Endothelial cell (in vitro differentiated cells): ENCODE data around the gene DMXL2. TPM values are rescaled to one million over a fixed set of nuclear protein-coding genes. Genes with fewer than 3 reads are reported as not detected.
"Not testable (repeated sequence)": the region's sequence is repeated elsewhere in the genome, so short reads cannot be mapped to it uniquely, and the experiment has no call there.

Experiments used
- DNase-seq: peaks from one replicate; pipeline ENCODE4 v3.0.0; 2021; ENCODE audit warnings: low spot score
- H3K27ac Mint-ChIP-seq: one replicate; pipeline ENCODE4 v1.8.0; 2021; ENCODE audit warnings: mixed read lengths, inconsistent platforms; ENCODE audit not compliant: unreplicated experiment
- H3K27me3 Mint-ChIP-seq: one replicate; pipeline ENCODE4 v1.8.0; 2021; ENCODE audit warnings: mild to moderate bottlenecking, moderate library complexity, mixed read lengths, inconsistent platforms; ENCODE audit not compliant: unreplicated experiment
- H3K36me3 Mint-ChIP-seq: one replicate; pipeline ENCODE4 v1.8.0; 2021; ENCODE audit warnings: mild to moderate bottlenecking, low read depth, mixed read lengths, inconsistent platforms; ENCODE audit not compliant: unreplicated experiment
- H3K4me1 Mint-ChIP-seq: one replicate; pipeline ENCODE4 v1.8.0; 2021; ENCODE audit warnings: mild to moderate bottlenecking, mixed read lengths, inconsistent platforms; ENCODE audit not compliant: unreplicated experiment
- H3K4me3 Mint-ChIP-seq: one replicate; pipeline ENCODE4 v1.8.0; 2021; ENCODE audit warnings: mild to moderate bottlenecking, mixed read lengths, inconsistent platforms; ENCODE audit not compliant: unreplicated experiment
- H3K9me3 Mint-ChIP-seq: one replicate; pipeline ENCODE4 v1.8.0; 2021; ENCODE audit warnings: mixed read lengths, inconsistent platforms; ENCODE audit not compliant: unreplicated experiment
- CTCF ChIP-seq: fragments of 200-600 bp; sonication (generic); IDR thresholded peaks from one replicate; pipeline ENCODE4 v1.5.0; 2021; ENCODE audit warnings: antibody characterized with exemption; ENCODE audit not compliant: unreplicated experiment
- total RNA-seq: library from RNA; stranded (reverse); fragmentation: NEBNext Ultra II Directional; extraction: Animal tissue kit (Norgen Biotek cat#: 25700); gene quantifications from one replicate; pipeline ENCODE4 v1.2.1, GENCODE V29; 2021; ENCODE audit not compliant: unreplicated experiment

DMXL2 gene
- total RNA-seq, 1 donor from 2014 or later = 33.1 TPM

- Mint-ChIP-seq H3K9me3 (no peaks in the 10 kb centered on the region), H3K4me1 (peaks cover 5% of the 10 kb centered on the region), H3K27me3 (peaks cover 2% of the 10 kb centered on the region), H3K27ac (no peak overlapping the region), H3K4me3 (no peak overlapping the region), H3K36me3 (no peaks in the 10 kb centered on the region)
- peak; percentile 53 for DNase-seq
- peak; percentile 76 for TF ChIP-seq CTCF
These were observed 27.3 kb upstream of the DMXL2 start for GRCh38 chr15:51649659-51650521.

- not testable (repeated sequence) for H3K4me3 Mint-ChIP-seq, H3K36me3 Mint-ChIP-seq, H3K27me3 Mint-ChIP-seq, H3K9me3 Mint-ChIP-seq, H3K4me1 Mint-ChIP-seq, H3K27ac Mint-ChIP-seq, DNase-seq
These were observed 26.1 kb upstream of the DMXL2 start for GRCh38 chr15:51648643-51649042.

GRCh38 chr15:51648101-51648500 lies 25.5 kb upstream of the DMXL2 start:
- H3K4me3 Mint-ChIP-seq, H3K4me1 Mint-ChIP-seq, H3K36me3 Mint-ChIP-seq, H3K9me3 Mint-ChIP-seq, H3K27ac Mint-ChIP-seq, H3K27me3 Mint-ChIP-seq, DNase-seq: not testable (repeated sequence)

GRCh38 chr15:51647128-51647562 lies 24.6 kb upstream of the DMXL2 start:
- Mint-ChIP-seq H3K4me3 (no peak overlapping the region), H3K27me3 (peaks cover 2% of the 10 kb centered on the region), H3K4me1 (peaks cover 6% of the 10 kb centered on the region), H3K27ac (no peak overlapping the region), H3K9me3 (no peaks in the 10 kb centered on the region), H3K36me3 (no peaks in the 10 kb centered on the region)
- no peak for DNase-seq
- no peak for TF ChIP-seq CTCF

- Mint-ChIP-seq H3K36me3 (no peaks in the 10 kb centered on the region), H3K4me3 (no peak overlapping the region), H3K27ac (no peak overlapping the region), H3K9me3 (no peaks in the 10 kb centered on the region), H3K4me1 (peaks cover 10% of the 10 kb centered on the region), H3K27me3 (no peaks in the 10 kb centered on the region)
- TF ChIP-seq CTCF = no peak
- no peak for DNase-seq
These were observed 20.1 kb upstream of the DMXL2 start for GRCh38 chr15:51642696-51643095.

- Mint-ChIP-seq H3K36me3 (no peaks in the 10 kb centered on the region), H3K4me1 (peaks cover 5% of the 10 kb centered on the region), H3K27me3 (no peaks in the 10 kb centered on the region), H3K4me3 (no peak overlapping the region), H3K27ac (no peak overlapping the region), H3K9me3 (no peaks in the 10 kb centered on the region)
- no peak for DNase-seq
- no peak for TF ChIP-seq CTCF
These were observed 19.0 kb upstream of the DMXL2 start for GRCh38 chr15:51641490-51642130.
